Ascending aorta (tissue), 2 donors: ENCODE data around the gene TAF11L11. TPM values are rescaled to one million over a fixed set of nuclear protein-coding genes. Genes with fewer than 3 reads are reported as not detected.
"Not testable (repeated sequence)": the region's sequence is repeated elsewhere in the genome, so short reads cannot be mapped to it uniquely, and the experiment has no call there.

Experiments
- DNase-seq, 2 donors: peaks; one replicate each; pipeline ENCODE4 v3.0.0-alpha.2; 2019; ENCODE audit warnings: low spot score in 2 of 2
- H3K27ac ChIP-seq, 2 donors: fragments of 200-600 bp; sonication (generic); one replicate each; pipeline ENCODE4 v1.5.1; 2016 to 2017; ENCODE audit warnings: mild to moderate bottlenecking in 1 of 2
- H3K27me3 ChIP-seq: fragments of 200-600 bp; sonication (generic); one replicate; pipeline ENCODE4 v1.5.1; 2017
- H3K36me3 ChIP-seq, 2 donors: fragments of 200-600 bp; sonication (generic); one replicate each; pipeline ENCODE4 v1.5.1; 2016
- H3K4me1 ChIP-seq, 2 donors: fragments of 200-600 bp; sonication (generic); one replicate each; pipeline ENCODE4 v1.5.1; 2016 to 2017; ENCODE audit warnings: mild to moderate bottlenecking in 1 of 2
- H3K4me3 ChIP-seq, 2 donors: fragments of 200-600 bp; sonication (generic); one replicate each; pipeline ENCODE4 v1.5.1; 2016 to 2017; ENCODE audit warnings: mild to moderate bottlenecking in 1 of 2
- H3K9me3 ChIP-seq, 2 donors: fragments of 200-600 bp; sonication (generic); one replicate each; pipeline ENCODE4 v1.5.1; 2016
- intact Hi-C: fragments of 100-400 bp; cut with DNase I; formaldehyde crosslinking; loops from one replicate; pipeline ENCODE4 v1.15.1; 2023
- total RNA-seq: library from RNA; depleted of rRNA; stranded (reverse); fragments of >200 nt; gene quantifications from one replicate; pipeline ENCODE4 v1.1.0, GENCODE V29; 2016
- TF ChIP-seq, protein P1 (sequence below), 3 experiments: fragments of 200-600 bp in 2 of 3; fragments of 450-650 bp in 1 of 3; sonication (generic) in 2 of 3; IDR thresholded peaks; one replicate each; pipeline ENCODE4 v1.5.1; 2016 to 2019; ENCODE audit warnings: antibody characterized with exemption in 3 of 3, mild to moderate bottlenecking in 1 of 3, moderate library complexity in 1 of 3

Gene TAF11L11
- total RNA-seq, 1 donor from 2014 or later, result not detected

DNA sequence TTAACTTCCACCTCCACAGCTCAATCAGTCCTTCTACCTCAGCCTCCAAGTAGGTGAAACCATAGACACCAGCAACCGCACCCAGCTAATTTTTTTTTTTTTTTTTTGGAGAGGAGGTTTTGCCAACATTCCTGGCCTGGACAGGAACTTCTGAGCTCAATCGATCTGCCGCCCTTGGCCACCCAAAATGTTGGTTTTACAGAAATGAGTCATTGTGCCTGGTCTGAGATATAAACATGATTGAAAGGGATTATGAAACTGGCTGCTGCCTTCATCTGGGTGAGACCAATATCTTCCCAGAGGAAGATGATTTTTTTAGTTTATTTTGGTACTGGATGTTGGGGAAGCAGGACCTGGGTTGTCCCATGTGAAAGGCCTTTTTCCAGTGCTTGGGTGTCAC, 15.4 kb downstream of the TAF11L11 start:
- intact Hi-C loops, result no loop called here
- Histone ChIP-seq H3K4me3 (no peak overlapping the region), H3K27ac (no peak overlapping the region), H3K27me3 (no peaks in the 10 kb centered on the region), H3K9me3 (no peaks in the 10 kb centered on the region), H3K36me3 (no peaks in the 10 kb centered on the region), H3K4me1 (no peaks in the 10 kb centered on the region)
- TF ChIP-seq, protein P1, sequence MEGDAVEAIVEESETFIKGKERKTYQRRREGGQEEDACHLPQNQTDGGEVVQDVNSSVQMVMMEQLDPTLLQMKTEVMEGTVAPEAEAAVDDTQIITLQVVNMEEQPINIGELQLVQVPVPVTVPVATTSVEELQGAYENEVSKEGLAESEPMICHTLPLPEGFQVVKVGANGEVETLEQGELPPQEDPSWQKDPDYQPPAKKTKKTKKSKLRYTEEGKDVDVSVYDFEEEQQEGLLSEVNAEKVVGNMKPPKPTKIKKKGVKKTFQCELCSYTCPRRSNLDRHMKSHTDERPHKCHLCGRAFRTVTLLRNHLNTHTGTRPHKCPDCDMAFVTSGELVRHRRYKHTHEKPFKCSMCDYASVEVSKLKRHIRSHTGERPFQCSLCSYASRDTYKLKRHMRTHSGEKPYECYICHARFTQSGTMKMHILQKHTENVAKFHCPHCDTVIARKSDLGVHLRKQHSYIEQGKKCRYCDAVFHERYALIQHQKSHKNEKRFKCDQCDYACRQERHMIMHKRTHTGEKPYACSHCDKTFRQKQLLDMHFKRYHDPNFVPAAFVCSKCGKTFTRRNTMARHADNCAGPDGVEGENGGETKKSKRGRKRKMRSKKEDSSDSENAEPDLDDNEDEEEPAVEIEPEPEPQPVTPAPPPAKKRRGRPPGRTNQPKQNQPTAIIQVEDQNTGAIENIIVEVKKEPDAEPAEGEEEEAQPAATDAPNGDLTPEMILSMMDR (IDR thresholded peaks at IDR 0.05), result no peak
- no peak for DNase-seq

DNA sequence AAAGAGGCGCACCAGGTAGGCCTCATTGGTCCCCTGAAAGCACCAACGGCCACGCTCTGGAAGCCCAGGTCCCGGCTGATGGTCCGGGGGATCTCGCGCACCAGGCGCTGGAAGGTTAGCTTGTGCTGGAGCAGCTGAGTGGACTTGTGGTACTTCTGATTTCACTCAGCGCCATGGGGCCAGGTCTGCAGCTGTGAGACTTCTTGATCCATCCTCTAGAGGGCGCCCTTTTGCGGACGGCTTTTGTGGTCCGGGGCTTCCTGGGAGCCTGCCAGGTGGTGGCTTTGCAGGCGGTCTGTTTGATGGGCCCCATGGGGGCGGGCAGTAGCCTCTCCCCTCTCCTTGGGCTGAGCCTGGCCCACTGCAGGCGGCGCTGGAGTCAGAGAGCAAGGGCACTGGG, 16.6 kb downstream of the TAF11L11 start:
- intact Hi-C loops, result no loop called here
- Histone ChIP-seq H3K4me1 (no peaks in the 10 kb centered on the region), H3K4me3 (no peak overlapping the region), H3K36me3 (no peaks in the 10 kb centered on the region), H3K9me3 (no peaks in the 10 kb centered on the region), H3K27ac (no peak overlapping the region), H3K27me3 (no peaks in the 10 kb centered on the region)
- no peak for DNase-seq
- TF ChIP-seq, protein P1 (IDR thresholded peaks at IDR 0.05), result no peak

DNA sequence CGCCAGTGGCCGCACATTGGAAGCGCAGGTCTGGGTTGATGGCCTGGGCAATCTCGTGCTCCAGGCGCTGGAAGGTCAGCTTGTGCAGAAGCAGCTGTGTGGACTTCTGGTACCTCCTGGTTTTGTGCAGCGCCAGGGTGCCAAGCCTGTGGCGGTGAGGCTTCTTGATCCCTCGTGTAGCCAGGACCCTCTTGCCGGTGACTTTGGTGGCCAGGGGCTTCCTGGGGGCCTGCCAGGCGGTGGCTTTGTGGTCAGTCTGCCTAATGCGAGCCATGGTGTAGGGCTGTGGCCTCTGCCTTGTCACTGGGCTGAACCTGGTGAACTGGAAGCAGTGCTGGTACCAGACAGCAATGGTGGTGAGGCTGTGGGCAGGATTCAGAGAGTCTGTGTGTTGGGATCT, 21.7 kb downstream of the TAF11L11 start:
- no peak for DNase-seq
- H3K36me3 ChIP-seq, result no peaks in the 10 kb centered on the region
- H3K4me1 ChIP-seq, result no peaks in the 10 kb centered on the region
- no peak overlapping the region for H3K4me3 ChIP-seq
- no peak overlapping the region for H3K27ac ChIP-seq
- intact Hi-C loops, result no loop called here
- TF ChIP-seq, protein P1 (IDR thresholded peaks at IDR 0.05), result no peak
- H3K27me3 ChIP-seq, result no peaks in the 10 kb centered on the region
- H3K9me3 ChIP-seq, result no peaks in the 10 kb centered on the region

DNA sequence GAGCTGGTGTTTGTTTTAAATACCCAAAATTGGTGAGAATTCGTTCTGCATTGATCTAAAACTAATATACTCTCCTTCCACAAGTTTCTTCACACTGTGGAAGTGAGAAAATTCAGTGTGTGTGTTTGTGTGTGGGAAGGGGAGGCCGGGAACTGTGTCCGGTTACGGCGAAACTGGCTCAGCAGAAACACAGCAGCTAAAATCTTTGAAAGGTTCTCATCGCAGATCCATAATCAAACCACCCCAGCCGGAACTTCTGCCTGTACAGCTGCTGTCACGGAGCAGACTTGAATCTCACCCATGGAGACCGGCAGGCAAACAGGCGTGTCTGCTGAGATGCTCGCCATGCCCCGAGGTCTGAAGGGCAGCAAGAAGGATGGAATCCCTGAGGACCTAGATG, 27.8 kb downstream of the TAF11L11 start, which contains the start of gene TAF11L13:
TSS of gene TAF11L13 (plus strand) at position 301 of the 400 bp plus-strand sequence.
- H3K27ac ChIP-seq, H3K27me3 ChIP-seq, H3K4me1 ChIP-seq, intact Hi-C loops, H3K36me3 ChIP-seq, H3K4me3 ChIP-seq, H3K9me3 ChIP-seq, DNase-seq: not testable (repeated sequence)

DNA sequence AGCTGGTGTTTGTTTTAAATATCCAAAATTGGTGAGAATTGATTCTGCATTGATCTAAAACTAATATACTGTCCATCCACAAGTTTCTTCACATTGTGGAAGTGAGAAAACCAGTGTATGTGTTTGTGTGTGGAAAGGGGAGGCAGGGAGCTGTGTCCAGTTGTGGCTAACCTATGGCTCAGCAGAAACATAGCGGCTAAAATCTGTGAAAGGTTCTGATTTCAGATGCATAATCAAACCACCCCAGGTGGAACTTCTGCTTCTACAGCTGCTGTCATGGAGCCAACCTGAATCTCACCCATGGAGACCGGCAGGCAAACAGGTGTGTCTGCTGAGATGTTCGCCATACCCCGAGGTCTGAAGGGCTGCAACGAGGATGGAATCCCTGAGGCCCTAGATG, 30.2 kb downstream of the TAF11L11 start, which contains the start of gene TAF11L14:
TSS of gene TAF11L14 (plus strand) at position 301 of the 400 bp plus-strand sequence.
- H3K4me1 ChIP-seq, result no peaks in the 10 kb centered on the region
- H3K4me3 ChIP-seq, result no peak within 1 kb of the TSS
- intact Hi-C loops, result no loop called here
- H3K36me3 ChIP-seq, result no peaks in the 10 kb centered on the region
- H3K27me3 ChIP-seq, result no peaks in the 10 kb centered on the region
- no peak within 1 kb of the TSS for H3K27ac ChIP-seq
- DNase-seq, result no peak
- TF ChIP-seq, protein P1 (IDR thresholded peaks at IDR 0.05), result no peak
- no peaks in the 10 kb centered on the region for H3K9me3 ChIP-seq

DNA sequence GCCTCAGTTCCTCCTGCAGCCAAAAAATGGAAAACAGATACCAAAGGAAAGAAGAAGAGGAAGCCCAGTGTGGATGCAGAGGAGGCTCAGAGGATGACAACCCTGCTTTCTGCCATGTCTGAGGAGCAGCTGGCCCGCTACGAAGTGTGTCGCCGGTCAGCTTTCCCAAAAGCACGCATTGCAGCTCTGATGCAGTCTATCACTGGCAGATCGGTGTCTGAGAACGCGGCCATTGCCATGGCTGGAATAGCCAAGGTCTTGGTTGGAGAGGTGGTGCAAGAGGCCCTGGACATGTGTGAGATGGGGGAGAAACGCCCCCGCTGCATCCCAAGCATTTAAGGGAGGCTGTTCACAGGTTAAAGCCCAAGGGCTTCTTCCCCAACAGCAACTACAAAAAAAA, 45.2 kb downstream of the TAF11L11 start:
- not testable (repeated sequence) for H3K27me3 ChIP-seq, DNase-seq, H3K9me3 ChIP-seq

DNA sequence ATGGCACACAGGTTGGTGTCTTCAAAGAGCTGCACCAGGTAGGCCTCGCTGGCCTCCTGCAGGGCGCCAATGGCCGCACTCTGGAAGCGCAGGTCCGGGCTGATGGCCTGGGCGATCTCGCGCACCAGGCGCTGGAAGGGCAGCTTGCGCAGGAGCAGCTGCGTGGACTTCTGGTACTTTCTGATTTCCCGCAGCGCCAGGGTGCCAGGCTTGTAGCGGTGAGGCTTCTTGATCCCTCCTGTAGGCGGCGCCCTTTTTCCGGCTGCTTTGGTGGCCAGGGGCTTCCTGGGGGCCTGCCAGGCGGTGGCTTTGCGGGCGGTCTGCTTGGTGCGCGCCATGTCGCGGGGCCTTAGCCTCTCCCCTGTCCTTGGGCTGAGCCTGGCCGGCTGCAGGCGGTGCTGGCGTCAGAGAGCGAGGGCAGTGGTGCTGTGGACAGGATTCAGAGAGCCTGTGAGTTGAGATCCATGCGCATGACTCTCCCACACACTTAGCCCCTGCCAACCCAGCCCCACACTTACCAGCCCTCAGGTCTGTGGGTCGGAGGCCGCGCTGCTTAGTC, 51.3 kb downstream of the TAF11L11 start:
- H3K4me1 ChIP-seq, DNase-seq, H3K36me3 ChIP-seq, H3K4me3 ChIP-seq, H3K9me3 ChIP-seq, intact Hi-C loops, H3K27me3 ChIP-seq, H3K27ac ChIP-seq: not testable (repeated sequence)

More for the DNA sequence above, 45.2 kb downstream of the TAF11L11 start:
- H3K27ac ChIP-seq, H3K4me1 ChIP-seq, H3K36me3 ChIP-seq, intact Hi-C loops, H3K4me3 ChIP-seq: not testable (repeated sequence)

Other genes with a start within 250 kb of the TAF11L11 start
- not detected for gene TAF11L2, start 106.0 kb upstream of the TAF11L11 start, total RNA-seq
- gene TAF11L3, start 85.8 kb upstream of the TAF11L11 start, total RNA-seq, result not detected
- not detected for gene TAF11L4, start 82.4 kb upstream of the TAF11L11 start, total RNA-seq
- not detected for gene TAF11L5, start 78.9 kb upstream of the TAF11L11 start, total RNA-seq
- gene TAF11L6, start 75.5 kb upstream of the TAF11L11 start, total RNA-seq, result not detected
- not detected for gene TAF11L7, start 18.4 kb upstream of the TAF11L11 start, total RNA-seq
- not detected for gene TAF11L8, start 13.2 kb upstream of the TAF11L11 start, total RNA-seq
- not detected for gene TAF11L9, start 9.8 kb upstream of the TAF11L11 start, total RNA-seq
- not detected for gene TAF11L10, start 6.4 kb upstream of the TAF11L11 start, total RNA-seq
- not detected for gene TAF11L12, start 6.2 kb downstream of the TAF11L11 start, total RNA-seq
- not detected for gene TAF11L13, start 27.9 kb downstream of the TAF11L11 start, total RNA-seq
- gene TAF11L14, start 30.3 kb downstream of the TAF11L11 start, total RNA-seq, result not detected